Small intestine (tissue), 7 donors: ENCODE measurements around the gene SDS. TPM values are rescaled to one million over a fixed set of nuclear protein-coding genes. Genes with fewer than 3 reads are reported as not detected.

Experiments
- DNase-seq, 2 donors: peaks; one replicate each; pipeline versions ENCODE4 v3.0.0 to v3.0.0-alpha.2; 2013
- FAIRE-seq: peaks from 2 replicates; lab custom pipeline; 2012; peaks lifted over from hg19 to GRCh38; lab: Jason Lieb, UNC
- H3K27ac ChIP-seq, 3 donors: one replicate each; pipeline ENCODE4 v1.5.1; 2013; ENCODE audit warnings: low read length in 2 of 3, mild to moderate bottlenecking in 2 of 3, control low read depth in 1 of 3, inconsistent platforms in 1 of 3, low read depth in 1 of 3, moderate library complexity in 1 of 3
- H3K27me3 ChIP-seq, 3 donors: one replicate each; pipeline ENCODE4 v1.6.1; 2013; ENCODE audit warnings: low read length in 3 of 3, inconsistent platforms in 1 of 3; ENCODE audit not compliant: control insufficient read depth in 3 of 3, insufficient read depth in 3 of 3
- H3K36me3 ChIP-seq, 3 donors: one replicate each; pipeline ENCODE4 v1.6.1; 2013; ENCODE audit warnings: low read length in 3 of 3, inconsistent platforms in 1 of 3, low read depth in 1 of 3, mild to moderate bottlenecking in 1 of 3, moderate library complexity in 1 of 3; ENCODE audit not compliant: control insufficient read depth in 3 of 3, insufficient read depth in 2 of 3
- H3K4me1 ChIP-seq, 3 donors: one replicate each; pipeline ENCODE4 v1.6.1; 2013; ENCODE audit warnings: low read length in 2 of 3, inconsistent platforms in 1 of 3, low read depth in 1 of 3, mild to moderate bottlenecking in 1 of 3, moderate library complexity in 1 of 3; ENCODE audit not compliant: control insufficient read depth in 3 of 3, insufficient read depth in 2 of 3
- H3K4me3 ChIP-seq, 3 donors: one replicate each; pipeline ENCODE4 v1.5.1; 2013; ENCODE audit warnings: low read length in 3 of 3, control low read depth in 1 of 3, inconsistent platforms in 1 of 3, low read depth in 1 of 3, mild to moderate bottlenecking in 1 of 3, moderate library complexity in 1 of 3
- H3K9me3 ChIP-seq, 2 donors: one replicate each; pipeline ENCODE4 v1.6.1; 2013; ENCODE audit warnings: low read depth in 1 of 2, low read length in 1 of 2; ENCODE audit not compliant: control insufficient read depth in 2 of 2, insufficient read depth in 1 of 2
- WGBS, 3 donors: extraction: QIAGEN DNeasy Blood & Tissue Kit; methylation state at CpG; one replicate each; pipeline ENCODE4 v1.1.7; 2013; 5-methylcytosine and 5-hydroxymethylcytosine counted together
- polyA plus RNA-seq, 4 donors: library from polyadenylated mRNA; stranded (reverse) in 3 of 4; unstranded in 1 of 4; fragments of 200-250 nt in 3 of 4; fragments of 120-200 nt in 1 of 4; gene quantifications; one replicate each; pipeline versions ENCODE4 v1.2.1 to v1.2.3, GENCODE V29; 2013
- donor health status: healthy with polysubstance abuse.
- donor health status: control.
- donor health status: control.
- donor health status: Bipolar disorder and iron deficiency.
- donor health status: healthy.

Gene SDS
- polyA plus RNA-seq, 4 donors, result 0.46 to 3.8 (median 1.3) TPM; not detected in 1

DNA sequence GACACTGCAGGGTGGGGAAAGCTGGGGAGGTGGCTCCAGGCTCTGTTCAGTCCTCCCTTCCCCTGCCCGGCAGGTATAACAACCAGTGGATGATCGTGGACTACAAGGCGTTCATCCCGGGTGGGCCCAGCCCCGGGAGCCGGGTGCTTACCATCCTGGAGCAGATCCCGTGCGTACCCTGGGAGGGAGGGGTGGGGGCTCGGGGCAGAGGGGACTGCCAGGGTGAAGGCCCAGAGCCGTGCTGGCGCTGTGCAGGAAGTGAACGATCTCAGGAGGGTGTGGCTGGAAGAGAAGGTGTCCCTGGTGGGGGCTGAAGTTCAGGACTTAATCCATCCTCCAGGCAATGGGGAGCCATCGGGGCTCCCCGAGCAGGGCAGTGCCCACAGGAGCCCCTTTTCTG, 18.9 kb downstream of the SDS start:
- WGBS, 3 donors, result 74 to 90% (median 81%) methylated on average over 9 to 14 of the region's 14 CpGs

DNA sequence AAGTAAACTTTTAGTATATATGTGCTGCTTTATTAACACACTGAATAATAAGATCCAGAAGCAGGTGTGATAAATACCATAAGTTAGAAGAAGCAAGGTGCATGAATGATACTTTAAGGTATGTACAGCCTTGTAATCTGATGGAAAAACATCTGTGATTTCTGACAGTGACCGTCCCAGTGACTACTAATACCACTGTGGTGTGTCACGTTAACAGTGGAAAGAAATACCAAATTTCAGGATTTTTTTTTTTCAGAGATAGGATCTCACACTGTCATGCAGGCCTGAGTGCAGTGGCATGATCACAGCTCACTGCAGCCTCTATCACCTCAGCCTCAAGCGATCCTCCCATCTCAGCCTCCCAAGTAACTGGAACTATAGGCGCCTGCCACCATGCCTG, 21.5 kb downstream of the SDS start:
- Histone ChIP-seq H3K27me3 (no peaks in the 10 kb centered on the region), H3K4me1 (no peaks in the 10 kb centered on the region), H3K27ac (no peak overlapping the region), H3K9me3 (no peaks in the 10 kb centered on the region), H3K4me3 (no peak overlapping the region), H3K36me3 (peaks cover 0 to 40% (median 12%) of the 10 kb centered on the region in 3 donors)
- DNase-seq (no peak), FAIRE-seq (no peak)
- WGBS, 3 donors, result 95 to 100% (median 99%) methylated on average over 4 of the region's 4 CpGs

More for the DNA sequence above, 18.9 kb downstream of the SDS start:
- peaks cover 0 to 57% (median 10%) of the 10 kb centered on the region in 3 donors for H3K36me3 ChIP-seq
- H3K9me3 ChIP-seq, result no peaks in the 10 kb centered on the region
- FAIRE-seq (no peak), DNase-seq (no peak)
- no peaks in the 10 kb centered on the region for H3K4me1 ChIP-seq
- H3K4me3 ChIP-seq, result no peak overlapping the region
- H3K27me3 ChIP-seq, result no peaks in the 10 kb centered on the region
- H3K27ac ChIP-seq, result no peak overlapping the region

DNA sequence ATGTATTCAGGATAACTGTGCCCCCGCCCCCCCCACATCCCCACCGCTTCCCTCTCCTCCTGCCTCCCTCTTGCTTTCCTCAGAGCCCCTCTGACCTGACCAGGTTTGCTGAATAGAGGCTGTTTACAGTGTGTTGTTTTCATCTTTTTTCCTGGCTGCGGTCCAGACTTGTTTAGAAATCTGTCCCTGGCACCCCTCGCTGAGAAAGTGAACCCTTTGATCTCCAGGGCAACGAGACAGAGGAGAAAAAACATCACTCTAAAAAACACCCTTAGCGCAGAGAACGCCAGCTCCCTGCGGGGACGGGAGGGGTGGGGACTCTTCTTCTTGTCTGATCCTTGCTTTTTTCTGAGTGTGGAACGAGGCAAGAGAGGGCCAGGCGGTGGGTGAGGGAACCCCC, 22.5 kb downstream of the SDS start:
- H3K27ac ChIP-seq, result no peak overlapping the region
- no peaks in the 10 kb centered on the region for H3K9me3 ChIP-seq
- no peaks in the 10 kb centered on the region for H3K4me1 ChIP-seq
- H3K27me3 ChIP-seq, result no peaks in the 10 kb centered on the region
- 81 to 87% (median 86%) methylated on average over 11 of the region's 11 CpGs for WGBS, 3 donors
- no peak overlapping the region for H3K4me3 ChIP-seq
- peaks cover 0 to 40% (median 12%) of the 10 kb centered on the region in 3 donors for H3K36me3 ChIP-seq
- no peak for DNase-seq
- no peak for FAIRE-seq

DNA sequence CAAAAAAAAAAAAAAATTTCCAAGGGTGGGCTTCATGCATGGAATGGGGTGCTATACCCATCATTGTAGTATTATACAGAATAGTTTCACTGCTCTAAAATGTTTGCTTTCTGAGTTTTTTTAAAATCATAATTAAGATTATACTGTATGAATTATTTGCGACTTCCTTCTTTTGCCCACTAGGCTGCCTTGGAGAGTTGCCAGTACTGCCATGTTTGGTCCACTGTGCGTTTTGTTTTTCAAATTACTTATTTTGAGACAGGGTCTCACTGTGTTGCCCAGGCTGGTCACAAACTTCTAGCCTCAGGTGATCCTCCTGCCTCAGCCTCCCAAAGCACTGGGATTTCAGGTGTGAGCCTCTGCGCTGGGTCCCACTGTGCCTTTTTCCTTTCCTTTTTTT, 25.4 kb downstream of the SDS start:
- no peak for FAIRE-seq
- 89 to 94% (median 92%) methylated on average over 3 of the region's 3 CpGs for WGBS, 3 donors
- no peak for DNase-seq

DNA sequence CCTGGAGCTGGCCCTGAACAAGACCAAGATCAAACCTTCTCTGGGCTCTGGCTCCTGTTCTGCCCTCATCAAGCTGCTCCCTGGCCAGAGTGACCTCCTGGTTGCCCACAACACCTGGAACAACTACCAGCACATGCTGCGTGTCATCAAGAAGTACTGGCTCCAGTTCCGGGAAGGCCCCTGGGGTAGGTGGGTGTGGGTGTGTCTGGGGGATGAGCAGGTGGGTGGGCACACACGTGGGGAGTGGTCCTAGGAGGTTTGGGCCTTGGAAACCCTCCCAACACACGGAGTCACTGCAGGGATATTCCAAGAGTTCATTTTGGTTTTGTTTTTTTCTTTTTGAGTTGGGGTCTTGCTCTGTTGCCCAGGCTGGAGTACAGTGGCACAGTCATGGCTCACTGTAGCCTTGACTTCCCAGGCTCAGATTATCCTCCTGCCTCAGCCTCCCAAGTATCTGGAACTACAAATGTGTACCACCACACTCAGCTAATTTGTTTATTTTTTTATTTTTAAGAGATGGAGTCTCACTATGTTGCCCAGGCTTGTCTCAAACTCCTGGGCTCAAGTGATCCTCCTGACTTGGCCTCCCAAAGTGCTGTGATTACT, 28.8 kb downstream of the SDS start:
- no peak overlapping the region for H3K4me3 ChIP-seq
- peaks cover 2 to 48% (median 2%) of the 10 kb centered on the region in 3 donors for H3K36me3 ChIP-seq
- H3K27ac ChIP-seq, result no peak overlapping the region
- 84 to 90% (median 89%) methylated on average over 4 of the region's 4 CpGs for WGBS, 3 donors
- no peak for FAIRE-seq
- no peaks in the 10 kb centered on the region for H3K4me1 ChIP-seq
- DNase-seq, result no peak
- no peaks in the 10 kb centered on the region for H3K27me3 ChIP-seq
- no peaks in the 10 kb centered on the region for H3K9me3 ChIP-seq

More for the DNA sequence above, 25.4 kb downstream of the SDS start:
- H3K4me3 ChIP-seq, result no peak overlapping the region
- peaks cover 2 to 43% (median 12%) of the 10 kb centered on the region in 3 donors for H3K36me3 ChIP-seq
- H3K27me3 ChIP-seq, result no peaks in the 10 kb centered on the region
- no peaks in the 10 kb centered on the region for H3K4me1 ChIP-seq
- H3K27ac ChIP-seq, result no peak overlapping the region
- H3K9me3 ChIP-seq, result no peaks in the 10 kb centered on the region

DNA sequence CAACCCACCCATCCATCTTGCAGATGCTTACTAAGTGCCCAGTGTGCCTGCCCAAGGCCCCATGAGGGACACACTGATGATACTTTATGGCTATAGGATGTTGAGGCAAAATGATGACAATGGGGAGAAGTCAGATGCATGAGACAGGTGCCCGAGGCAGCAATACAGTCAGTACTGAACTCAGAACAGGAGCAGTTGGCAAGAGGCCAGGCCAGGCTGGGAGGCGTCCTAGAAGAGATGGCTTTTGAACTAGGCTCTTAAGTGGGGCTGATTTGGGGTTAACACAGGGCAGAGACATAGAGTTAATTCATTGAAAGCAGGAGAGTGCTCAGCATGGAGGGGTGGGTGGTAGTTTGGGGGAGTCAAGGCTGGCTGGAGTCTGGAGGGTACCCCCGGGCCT, 29.7 kb downstream of the SDS start:
- no peak for DNase-seq
- Histone ChIP-seq H3K36me3 (peaks cover 2 to 50% (median 4%) of the 10 kb centered on the region in 3 donors), H3K27ac (no peak overlapping the region), H3K27me3 (no peaks in the 10 kb centered on the region), H3K4me3 (no peak overlapping the region), H3K4me1 (no peaks in the 10 kb centered on the region), H3K9me3 (no peaks in the 10 kb centered on the region)
- FAIRE-seq, result no peak
- 53 to 72% (median 71%) methylated on average over 3 of the region's 3 CpGs for whole genome bisulfite sequencing, 3 donors

DNA sequence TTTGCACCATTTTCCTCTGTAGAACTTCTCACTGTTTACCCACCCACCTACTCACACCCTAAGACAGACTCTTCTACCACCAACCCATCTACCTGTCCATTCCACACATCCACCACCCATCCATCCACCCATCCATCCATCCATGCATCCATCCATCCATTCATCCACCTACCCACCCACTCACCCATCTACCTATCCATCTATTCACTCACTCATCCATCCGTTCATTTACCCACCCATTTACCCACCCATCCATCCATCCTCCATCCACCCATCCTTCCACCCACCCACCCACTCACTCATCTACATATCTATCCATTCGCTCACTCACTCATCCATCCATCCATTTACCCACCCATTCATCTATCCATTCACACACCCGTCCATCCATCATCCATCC, 30.2 kb downstream of the SDS start:
- WGBS, 3 donors, result 92 to 98% (median 94%) methylated on average over 3 of the region's 3 CpGs
- no peak for FAIRE-seq
- Histone ChIP-seq H3K27ac (no peak overlapping the region), H3K4me1 (no peaks in the 10 kb centered on the region), H3K27me3 (no peaks in the 10 kb centered on the region), H3K36me3 (peaks cover 2 to 51% (median 4%) of the 10 kb centered on the region in 3 donors), H3K9me3 (no peaks in the 10 kb centered on the region), H3K4me3 (no peak overlapping the region)
- DNase-seq, result no peak

DNA sequence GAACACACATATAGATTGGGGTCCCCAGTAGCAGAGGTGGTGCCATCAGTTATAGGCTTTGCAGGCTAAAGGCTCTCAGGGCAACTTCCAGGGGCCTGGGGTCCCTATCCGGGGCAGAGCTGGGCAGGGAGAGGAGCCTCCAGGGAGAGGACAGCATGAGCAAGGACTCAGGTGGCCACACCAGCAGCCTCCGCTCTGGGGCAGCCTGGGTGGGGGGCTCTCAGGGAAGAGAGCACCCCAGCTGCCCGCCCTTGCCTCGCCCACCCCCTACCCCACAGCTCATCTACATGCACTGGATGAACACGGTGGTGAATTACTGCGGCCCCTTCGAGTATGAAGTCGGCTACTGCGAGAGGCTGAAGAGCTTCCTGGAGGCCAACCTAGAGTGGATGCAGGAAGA, 31.3 kb downstream of the SDS start:
- WGBS, 3 donors, result 96 to 100% (median 98%) methylated on average over 9 of the region's 9 CpGs
- no peaks in the 10 kb centered on the region for H3K27me3 ChIP-seq
- H3K27ac ChIP-seq, result no peak overlapping the region
- DNase-seq, result no peak
- H3K4me1 ChIP-seq, result no peaks in the 10 kb centered on the region
- H3K4me3 ChIP-seq, result no peak overlapping the region
- no peaks in the 10 kb centered on the region for H3K9me3 ChIP-seq
- H3K36me3 ChIP-seq, result peaks cover 2 to 56% (median 2%) of the 10 kb centered on the region in 3 donors
- FAIRE-seq, result no peak

DNA sequence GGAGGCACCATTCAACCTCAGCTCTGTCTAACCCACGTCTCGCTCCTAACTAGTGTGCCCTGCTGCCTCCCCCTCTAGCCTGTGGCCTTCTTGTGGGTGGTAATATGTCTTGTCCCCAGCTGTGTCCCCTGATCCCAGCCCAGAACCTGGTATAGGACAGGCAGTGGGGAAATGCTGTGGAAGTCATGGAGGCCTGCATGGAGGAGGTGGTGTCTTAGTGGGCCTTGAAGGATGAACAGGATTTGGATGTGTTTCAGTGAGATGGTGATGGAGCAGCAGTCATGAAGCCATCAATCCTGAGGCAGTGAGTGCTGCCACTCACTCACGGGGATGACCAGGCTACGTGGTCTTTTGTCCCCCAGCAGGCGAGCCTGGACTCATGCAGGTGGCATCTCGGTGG, 31.9 kb downstream of the SDS start:
- Histone ChIP-seq H3K27ac (no peak overlapping the region), H3K36me3 (peaks cover 2 to 56% (median 2%) of the 10 kb centered on the region in 3 donors), H3K4me3 (no peak overlapping the region), H3K9me3 (no peaks in the 10 kb centered on the region), H3K4me1 (no peaks in the 10 kb centered on the region), H3K27me3 (no peaks in the 10 kb centered on the region)
- 96 to 99% (median 97%) methylated on average over 6 of the region's 6 CpGs for WGBS, 3 donors
- no peak for DNase-seq
- no peak for FAIRE-seq
